Activated naive CD4-positive, alpha-beta T cell treated with anti-CD3 and anti-CD28 coated beads, Interleukin-2, amount 10 ng/mL, durations not matched to agents 7 days and 5 days (primary cell): ENCODE data around the gene INPP5D.
"Not testable (repeated sequence)": the region's sequence is repeated elsewhere in the genome, so short reads cannot be mapped to it uniquely, and the experiment has no call there.

Source experiments
- CTCF ChIA-PET: fragments of 350-600 bp; sonication (Branson Sonifier 250); formaldehyde crosslinking; loops from one replicate; lab custom pipeline; 2021; ENCODE audit warnings: antibody characterized with exemption; lab: Charles Lee
- DNase-seq: peaks from one replicate; pipeline ENCODE4 v3.0.0-alpha.2; 2020
- H3K27ac Mint-ChIP-seq: one replicate; pipeline ENCODE4 v1.8.0; 2021; ENCODE audit warnings: mild to moderate bottlenecking, moderate library complexity, mixed read lengths
- H3K27me3 Mint-ChIP-seq: one replicate; pipeline ENCODE4 v1.8.0; 2021; ENCODE audit warnings: mild to moderate bottlenecking, mixed read lengths
- H3K36me3 Mint-ChIP-seq: one replicate; pipeline ENCODE4 v1.8.0; 2021; ENCODE audit warnings: mixed read lengths
- H3K4me1 Mint-ChIP-seq: one replicate; pipeline ENCODE4 v1.8.0; 2021; ENCODE audit warnings: mixed read lengths
- H3K4me3 Mint-ChIP-seq: one replicate; pipeline ENCODE4 v1.8.0; 2021; ENCODE audit warnings: mild to moderate bottlenecking, moderate library complexity, mixed read lengths
- H3K9me3 Mint-ChIP-seq: one replicate; pipeline ENCODE4 v1.8.0; 2021; ENCODE audit warnings: mixed read lengths

INPP5D gene

DNA sequence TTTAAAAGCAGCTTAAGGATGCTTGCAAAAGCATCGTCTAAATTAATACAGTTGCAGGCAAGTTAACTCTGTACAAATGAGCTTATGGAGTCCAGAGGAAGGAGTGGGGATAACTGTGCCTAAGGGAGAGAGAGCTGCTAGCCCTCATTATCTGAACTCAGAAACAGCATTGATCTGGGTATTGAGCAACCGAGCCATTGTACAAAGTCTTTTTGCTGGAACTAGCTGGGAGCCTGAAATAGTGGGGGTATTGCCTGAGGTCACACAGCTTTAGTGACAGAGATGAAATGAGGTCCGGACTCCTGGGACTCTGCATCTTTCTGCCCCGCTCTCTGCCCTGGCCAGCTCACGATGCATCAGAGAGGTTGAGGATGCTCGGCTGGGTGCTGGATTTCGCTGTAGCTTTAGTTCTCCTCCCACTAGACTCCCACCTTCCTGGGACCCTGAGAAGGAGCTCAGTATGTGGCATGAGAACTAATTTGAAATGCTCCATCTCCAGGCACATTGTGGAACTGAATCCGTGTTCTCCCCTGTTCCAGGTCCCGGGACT lies 123.8 kb downstream of the INPP5D start:
- peak overlapping the region; percentile 24 for H3K27ac Mint-ChIP-seq
- CTCF ChIA-PET, result no interaction called here
- H3K4me3 Mint-ChIP-seq, result no peak overlapping the region
- no peaks in the 10 kb centered on the region for H3K9me3 Mint-ChIP-seq
- H3K36me3 Mint-ChIP-seq, result peaks cover 80% of the 10 kb centered on the region
- no peak for DNase-seq
- no peaks in the 10 kb centered on the region for H3K27me3 Mint-ChIP-seq
- no peaks in the 10 kb centered on the region for H3K4me1 Mint-ChIP-seq

DNA sequence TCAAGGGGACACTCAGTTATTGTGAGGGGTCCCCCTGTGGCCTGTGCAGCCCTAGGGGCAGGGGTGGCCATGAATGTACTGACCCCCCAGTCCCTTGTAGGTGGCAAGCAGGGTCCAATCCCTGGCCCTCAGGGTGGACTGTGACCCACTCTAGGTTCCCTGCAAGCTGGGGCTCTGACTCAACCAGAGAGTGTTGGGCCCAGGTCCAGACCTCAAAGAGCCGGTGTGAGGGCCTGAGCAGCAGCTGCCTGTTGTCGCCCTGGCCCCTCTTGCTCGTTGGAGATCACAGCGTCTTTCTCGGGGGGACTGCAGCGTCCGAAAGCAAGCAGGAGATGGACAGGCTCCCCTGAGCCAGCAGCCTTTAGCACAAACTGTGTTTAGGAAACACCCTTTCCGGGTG lies 124.5 kb downstream of the INPP5D start:
- no peaks in the 10 kb centered on the region for H3K4me1 Mint-ChIP-seq
- no peaks in the 10 kb centered on the region for H3K27me3 Mint-ChIP-seq
- no peaks in the 10 kb centered on the region for H3K9me3 Mint-ChIP-seq
- CTCF ChIA-PET, result no interaction called here
- H3K36me3 Mint-ChIP-seq, result peaks cover 75% of the 10 kb centered on the region
- no peak overlapping the region for H3K4me3 Mint-ChIP-seq
- DNase-seq, result no peak
- no peak overlapping the region for H3K27ac Mint-ChIP-seq

DNA sequence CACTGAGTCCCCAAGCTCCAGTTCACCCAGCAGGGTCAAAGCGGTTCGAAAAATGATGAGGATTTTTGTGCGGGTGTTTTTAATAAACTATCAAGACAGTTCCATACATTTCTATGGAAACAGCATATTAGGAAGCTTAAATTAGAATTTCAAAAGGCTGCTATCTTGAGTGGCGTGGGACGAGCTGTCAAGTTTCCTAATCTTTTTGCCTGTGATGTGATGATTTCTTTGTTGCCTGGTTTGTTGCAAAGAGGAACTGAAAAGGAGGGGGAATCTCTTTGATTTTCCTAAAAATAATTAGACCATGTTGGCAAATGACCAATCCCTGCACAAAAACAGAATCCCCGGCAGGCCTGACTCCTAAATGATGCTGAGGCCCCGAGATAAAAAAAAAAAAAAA lies 125.2 kb downstream of the INPP5D start:
- no peak overlapping the region for H3K27ac Mint-ChIP-seq
- CTCF ChIA-PET, result interaction anchor here (1.4 kb wide), 1 partner anchor 11 kb away, joined by 3 read pairs; no protein-coding TSS in a partner anchor
- no peaks in the 10 kb centered on the region for H3K4me1 Mint-ChIP-seq
- DNase-seq, result no peak
- peaks cover 75% of the 10 kb centered on the region for H3K36me3 Mint-ChIP-seq
- H3K27me3 Mint-ChIP-seq, result no peaks in the 10 kb centered on the region
- no peak overlapping the region for H3K4me3 Mint-ChIP-seq
- no peaks in the 10 kb centered on the region for H3K9me3 Mint-ChIP-seq

DNA sequence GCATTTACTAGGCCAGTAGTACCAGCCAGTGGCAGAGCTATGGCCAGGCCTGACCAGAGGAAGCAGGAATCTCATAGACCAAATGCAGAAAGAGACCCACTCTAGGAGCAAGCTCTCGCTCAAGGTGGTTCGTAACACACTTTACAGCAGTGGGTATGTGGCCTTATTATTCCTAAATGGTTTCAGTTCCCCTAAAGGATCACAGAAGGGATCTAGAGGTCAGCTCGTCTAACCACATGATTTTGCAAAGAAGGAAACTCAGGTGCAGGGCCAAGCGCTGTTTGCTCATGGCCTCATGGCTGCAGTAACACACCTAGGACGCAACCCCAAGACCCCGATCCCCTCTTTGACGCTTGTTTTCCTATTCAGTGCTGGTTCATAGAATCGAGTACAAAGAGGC lies 125.8 kb downstream of the INPP5D start:
- H3K36me3 Mint-ChIP-seq, result peaks cover 78% of the 10 kb centered on the region
- H3K4me1 Mint-ChIP-seq, result no peaks in the 10 kb centered on the region
- CTCF ChIA-PET, result interaction anchor here (1.4 kb wide), 1 partner anchor 10 kb away, joined by 3 read pairs; no protein-coding TSS in a partner anchor
- no peaks in the 10 kb centered on the region for H3K27me3 Mint-ChIP-seq
- DNase-seq, result no peak
- H3K27ac Mint-ChIP-seq, result no peak overlapping the region
- H3K9me3 Mint-ChIP-seq, result no peaks in the 10 kb centered on the region
- no peak overlapping the region for H3K4me3 Mint-ChIP-seq

DNA sequence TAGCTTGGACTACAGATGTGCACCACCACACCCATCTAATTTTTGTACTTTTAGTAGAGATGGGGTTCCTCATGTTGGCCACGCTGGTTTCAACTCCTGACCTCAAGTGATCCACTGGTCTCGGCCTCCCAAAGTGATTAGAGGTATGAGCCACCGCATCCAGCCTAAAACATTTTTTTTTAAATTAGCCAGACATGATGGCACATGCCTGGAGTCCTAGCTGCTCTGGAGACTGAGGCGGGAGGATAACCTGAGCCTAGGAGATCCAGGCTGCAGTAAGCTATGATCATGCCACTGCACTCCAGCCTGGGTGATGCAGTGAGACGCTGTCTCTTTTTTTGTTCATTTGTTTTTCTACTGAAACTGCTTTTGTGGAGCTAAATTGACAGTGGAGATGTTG lies 126.7 kb downstream of the INPP5D start:
- Mint-ChIP-seq H3K27ac (no peak overlapping the region), H3K4me3 (no peak overlapping the region), H3K36me3 (peaks cover 79% of the 10 kb centered on the region), H3K9me3 (no peaks in the 10 kb centered on the region), H3K27me3 (no peaks in the 10 kb centered on the region), H3K4me1 (no peaks in the 10 kb centered on the region)
- CTCF ChIA-PET, result interaction anchor here (0.6 to 1.2 kb wide), 3 partner anchors 10 to 415 kb away, joined by 3 read pairs; no protein-coding TSS in a partner anchor
- no peak for DNase-seq

DNA sequence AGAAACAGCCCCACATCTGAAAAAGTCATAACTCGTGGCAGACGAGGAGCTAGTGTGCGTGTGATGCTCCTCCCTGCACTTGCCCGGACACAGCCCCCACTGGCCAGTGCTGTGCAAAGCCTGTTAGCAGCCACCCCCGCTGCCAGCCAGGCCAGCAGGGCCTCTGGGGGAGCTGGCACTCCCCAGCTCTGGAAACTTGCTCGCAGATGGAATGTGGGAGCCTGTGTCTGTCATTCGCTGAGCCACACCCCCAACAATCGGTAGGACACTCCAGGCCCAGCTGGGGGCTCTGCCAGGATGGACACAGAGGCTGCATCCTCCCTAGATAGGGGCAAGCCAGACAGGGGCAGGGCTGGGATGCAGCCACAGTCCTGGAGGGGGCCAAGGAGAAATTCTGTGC lies 128.9 kb downstream of the INPP5D start:
- no peak overlapping the region for H3K27ac Mint-ChIP-seq
- H3K36me3 Mint-ChIP-seq, result peaks cover 82% of the 10 kb centered on the region
- H3K4me3 Mint-ChIP-seq, result no peak overlapping the region
- no peaks in the 10 kb centered on the region for H3K4me1 Mint-ChIP-seq
- H3K9me3 Mint-ChIP-seq, result no peaks in the 10 kb centered on the region
- CTCF ChIA-PET, result interaction anchor here (0.5 kb wide), 1 partner anchor 52 kb away, joined by 4 read pairs; no protein-coding TSS in a partner anchor
- H3K27me3 Mint-ChIP-seq, result no peaks in the 10 kb centered on the region
- no peak for DNase-seq

DNA sequence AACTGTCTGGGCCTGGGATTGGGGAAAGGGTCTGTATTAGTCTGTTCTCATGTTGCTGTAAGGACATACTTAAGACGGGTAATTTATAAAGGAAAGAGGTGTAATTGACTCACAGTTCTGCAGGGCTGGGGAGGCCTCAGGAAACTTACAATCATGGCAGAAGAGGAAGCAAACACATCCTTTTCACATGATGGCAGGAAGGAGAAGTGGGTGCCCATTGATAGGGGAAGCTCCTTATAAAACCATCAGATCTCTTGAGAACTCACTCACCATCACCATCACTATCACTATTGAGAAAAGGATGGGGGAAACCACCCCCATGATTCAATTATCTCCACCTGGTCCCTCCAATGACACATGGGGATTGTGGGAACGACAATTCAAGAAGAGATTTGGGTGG lies 130.9 kb downstream of the INPP5D start:
- DNase-seq, CTCF ChIA-PET, H3K9me3 Mint-ChIP-seq, H3K27me3 Mint-ChIP-seq, H3K4me1 Mint-ChIP-seq, H3K27ac Mint-ChIP-seq, H3K4me3 Mint-ChIP-seq: not testable (repeated sequence)
- peaks cover 68% of the 10 kb centered on the region for H3K36me3 Mint-ChIP-seq

DNA sequence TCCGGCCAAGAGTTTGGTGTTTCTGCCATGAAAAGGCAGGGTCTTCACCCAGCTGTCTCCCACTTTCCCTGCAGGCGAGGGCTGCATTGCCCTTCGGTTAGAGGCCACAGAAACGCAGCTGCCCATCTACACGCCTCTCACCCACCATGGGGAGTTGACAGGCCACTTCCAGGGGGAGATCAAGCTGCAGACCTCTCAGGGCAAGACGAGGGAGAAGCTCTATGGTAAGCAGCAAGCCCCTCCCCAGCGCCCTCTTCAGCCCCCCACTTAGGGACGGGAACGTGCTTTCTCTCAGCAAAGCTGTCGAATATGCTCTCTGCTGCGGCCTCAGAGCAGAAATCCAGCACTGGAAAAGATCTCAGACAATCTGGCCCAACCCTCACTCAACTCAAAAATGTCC lies 133.6 kb downstream of the INPP5D start:
- no peak for DNase-seq
- Mint-ChIP-seq H3K27ac (peak overlapping the region; percentile 66), H3K36me3 (peaks cover 72% of the 10 kb centered on the region), H3K4me1 (no peaks in the 10 kb centered on the region), H3K9me3 (no peaks in the 10 kb centered on the region), H3K4me3 (no peak overlapping the region), H3K27me3 (no peaks in the 10 kb centered on the region)
- CTCF ChIA-PET, result no interaction called here

DNA sequence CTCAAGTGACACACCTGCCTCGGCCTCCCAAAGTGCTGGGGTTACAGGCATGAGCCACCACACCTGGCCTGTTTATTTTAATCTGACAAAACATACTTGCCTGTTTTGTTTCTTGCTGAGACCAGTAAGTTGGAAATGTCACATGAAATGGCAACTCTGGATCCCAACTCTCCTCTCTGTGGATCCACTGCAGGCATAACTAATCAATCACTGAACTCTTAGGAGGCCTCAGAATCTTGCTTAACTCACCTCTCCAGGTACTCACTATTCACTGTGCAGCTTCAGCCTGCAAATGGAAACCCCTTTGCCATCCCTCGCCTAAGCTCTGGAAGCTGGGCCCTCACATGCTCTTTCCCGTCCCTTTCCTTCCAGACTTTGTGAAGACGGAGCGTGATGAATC lies 134.9 kb downstream of the INPP5D start:
- no peaks in the 10 kb centered on the region for H3K4me1 Mint-ChIP-seq
- no peak for DNase-seq
- no peaks in the 10 kb centered on the region for H3K27me3 Mint-ChIP-seq
- CTCF ChIA-PET, result no interaction called here
- peak overlapping the region; percentile 7 for H3K27ac Mint-ChIP-seq
- H3K36me3 Mint-ChIP-seq, result peaks cover 71% of the 10 kb centered on the region
- H3K9me3 Mint-ChIP-seq, result no peaks in the 10 kb centered on the region
- no peak overlapping the region for H3K4me3 Mint-ChIP-seq

DNA sequence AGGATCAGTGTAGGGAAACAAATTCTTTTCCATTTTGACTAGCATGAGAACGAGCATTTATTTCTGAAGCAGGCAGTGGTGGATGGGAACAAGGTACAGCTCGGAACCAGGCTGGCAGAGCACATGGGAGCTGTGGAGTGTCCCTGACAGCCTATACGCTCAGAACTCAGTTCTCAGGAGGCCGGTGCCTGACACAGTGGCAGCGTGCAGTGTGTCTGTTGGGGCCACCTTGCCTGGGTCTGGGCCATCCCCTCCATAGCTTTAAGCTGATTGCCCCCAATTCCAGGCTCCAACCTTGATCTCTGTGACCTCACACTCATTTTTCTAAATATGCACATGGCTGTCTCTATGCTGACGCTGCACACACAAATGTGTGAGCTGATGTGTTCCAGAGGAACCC lies 136.9 kb downstream of the INPP5D start:
- H3K27me3 Mint-ChIP-seq, result no peaks in the 10 kb centered on the region
- H3K36me3 Mint-ChIP-seq, result peaks cover 70% of the 10 kb centered on the region
- CTCF ChIA-PET, result no interaction called here
- H3K9me3 Mint-ChIP-seq, result no peaks in the 10 kb centered on the region
- H3K27ac Mint-ChIP-seq, result peak overlapping the region; percentile 24
- DNase-seq, result no peak
- no peaks in the 10 kb centered on the region for H3K4me1 Mint-ChIP-seq
- no peak overlapping the region for H3K4me3 Mint-ChIP-seq

DNA sequence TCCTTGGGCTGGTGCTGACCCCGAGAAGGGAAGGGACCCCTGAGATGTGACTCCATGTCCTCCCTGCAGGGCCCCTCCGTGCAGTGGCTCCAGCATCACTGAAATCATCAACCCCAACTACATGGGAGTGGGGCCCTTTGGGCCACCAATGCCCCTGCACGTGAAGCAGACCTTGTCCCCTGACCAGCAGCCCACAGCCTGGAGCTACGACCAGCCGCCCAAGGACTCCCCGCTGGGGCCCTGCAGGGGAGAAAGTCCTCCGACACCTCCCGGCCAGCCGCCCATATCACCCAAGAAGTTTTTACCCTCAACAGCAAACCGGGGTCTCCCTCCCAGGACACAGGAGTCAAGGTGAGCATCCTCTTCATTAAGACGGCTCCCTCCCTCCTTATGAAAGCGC lies 137.9 kb downstream of the INPP5D start:
- Mint-ChIP-seq H3K4me1 (no peaks in the 10 kb centered on the region), H3K36me3 (peaks cover 73% of the 10 kb centered on the region), H3K27me3 (no peaks in the 10 kb centered on the region), H3K9me3 (peaks cover 7% of the 10 kb centered on the region), H3K27ac (no peak overlapping the region), H3K4me3 (no peak overlapping the region)
- CTCF ChIA-PET, result no interaction called here
- no peak for DNase-seq

DNA sequence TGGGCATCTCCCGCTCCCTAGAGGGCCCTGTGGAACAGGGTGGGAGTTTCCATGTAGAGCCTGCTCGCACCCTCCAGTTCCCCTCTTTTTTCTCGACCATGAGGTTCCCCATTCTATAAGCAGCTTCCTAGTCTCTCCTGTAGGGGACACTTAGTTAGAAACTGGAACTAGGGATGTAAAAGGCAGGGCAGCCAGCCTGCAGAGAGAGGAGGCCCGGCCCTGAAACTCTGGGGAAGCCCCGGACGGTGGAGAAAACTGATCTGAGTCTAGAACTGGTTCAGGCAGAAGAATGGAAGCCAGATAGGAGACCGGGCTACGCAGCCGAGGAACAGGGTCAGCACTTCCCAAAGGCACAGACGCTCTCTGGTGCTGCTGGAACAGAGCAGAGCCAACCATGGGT lies 139.7 kb downstream of the INPP5D start:
- H3K4me3 Mint-ChIP-seq, result no peak overlapping the region
- H3K4me1 Mint-ChIP-seq, result no peaks in the 10 kb centered on the region
- no peak for DNase-seq
- H3K36me3 Mint-ChIP-seq, result peaks cover 73% of the 10 kb centered on the region
- no peaks in the 10 kb centered on the region for H3K27me3 Mint-ChIP-seq
- H3K27ac Mint-ChIP-seq, result no peak overlapping the region
- CTCF ChIA-PET, result interaction anchor here (1.8 kb wide), 1 partner anchor 146 kb away, joined by 5 read pairs; no protein-coding TSS in a partner anchor
- peaks cover 10% of the 10 kb centered on the region for H3K9me3 Mint-ChIP-seq

DNA sequence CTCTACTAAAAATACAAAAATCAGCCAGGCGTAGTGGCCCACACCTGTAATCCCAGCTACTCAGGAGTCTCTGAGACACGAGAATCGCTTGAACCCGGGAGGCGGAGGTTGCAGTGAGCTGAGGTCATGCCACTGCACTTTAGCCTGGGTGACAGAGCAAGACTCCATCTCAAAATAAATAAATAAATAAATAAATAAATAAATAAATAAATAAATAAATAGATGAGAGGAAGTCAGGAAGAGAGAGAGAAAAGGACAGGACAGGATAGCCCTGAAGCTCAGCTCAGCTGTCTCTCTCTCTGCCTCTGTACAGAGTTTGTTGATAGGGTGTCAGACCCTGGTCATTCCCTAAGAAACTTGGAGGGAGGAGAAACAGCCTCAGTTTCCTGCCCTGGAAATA lies 140.6 kb downstream of the INPP5D start:
- DNase-seq, H3K27ac Mint-ChIP-seq, H3K27me3 Mint-ChIP-seq, H3K4me3 Mint-ChIP-seq, H3K4me1 Mint-ChIP-seq: not testable (repeated sequence)
- H3K36me3 Mint-ChIP-seq, result peaks cover 76% of the 10 kb centered on the region
- peaks cover 10% of the 10 kb centered on the region for H3K9me3 Mint-ChIP-seq
- CTCF ChIA-PET, result interaction anchor here (1.0 to 1.8 kb wide), 2 partner anchors 34 to 147 kb away, joined by 4 to 5 read pairs; no protein-coding TSS in a partner anchor

DNA sequence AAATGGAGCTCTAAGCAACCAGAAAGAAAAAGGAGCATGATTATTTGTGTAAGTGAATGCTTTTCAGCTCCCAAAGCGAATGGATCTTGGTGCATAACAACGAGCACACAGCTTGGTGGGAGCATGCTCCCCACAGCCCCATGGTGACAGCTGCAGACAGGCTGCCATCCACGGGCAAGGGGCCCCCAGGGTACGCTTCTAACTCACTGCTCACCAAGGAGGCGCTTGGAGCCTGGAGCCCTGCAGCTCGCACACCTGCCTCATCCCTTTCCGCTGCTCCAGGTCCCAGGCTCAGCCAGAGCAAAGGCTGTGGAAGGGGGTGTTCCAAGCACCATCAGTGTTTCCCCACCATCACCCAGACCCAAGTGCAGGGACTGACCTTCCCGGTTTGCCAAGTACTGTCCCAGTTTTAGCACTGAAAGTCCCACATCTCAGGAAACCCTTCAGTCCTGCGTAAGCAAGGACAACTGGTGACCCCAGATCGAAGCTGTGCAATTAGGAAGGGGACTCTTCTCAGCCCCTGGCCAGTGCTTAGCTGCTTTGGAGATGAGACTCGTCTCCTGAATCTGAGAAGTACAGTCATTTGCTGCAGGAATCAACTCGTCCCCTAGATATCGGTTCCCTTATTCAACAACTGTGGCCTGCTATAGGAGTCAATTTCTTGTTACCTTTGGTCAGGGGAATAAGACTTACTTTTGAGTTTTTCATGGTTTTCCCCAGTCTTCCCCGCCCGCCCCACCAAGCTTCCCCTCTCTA lies 141.3 kb downstream of the INPP5D start:
- Mint-ChIP-seq H3K27ac (no peak overlapping the region), H3K4me1 (no peaks in the 10 kb centered on the region), H3K9me3 (peaks cover 10% of the 10 kb centered on the region), H3K27me3 (no peaks in the 10 kb centered on the region), H3K36me3 (peaks cover 72% of the 10 kb centered on the region), H3K4me3 (no peak overlapping the region)
- DNase-seq, result no peak
- CTCF ChIA-PET, result interaction anchor here (0.6 to 1.1 kb wide), 3 partner anchors 29 to 175 kb away, joined by 3 to 4 read pairs (median 4); no protein-coding TSS in a partner anchor

DNA sequence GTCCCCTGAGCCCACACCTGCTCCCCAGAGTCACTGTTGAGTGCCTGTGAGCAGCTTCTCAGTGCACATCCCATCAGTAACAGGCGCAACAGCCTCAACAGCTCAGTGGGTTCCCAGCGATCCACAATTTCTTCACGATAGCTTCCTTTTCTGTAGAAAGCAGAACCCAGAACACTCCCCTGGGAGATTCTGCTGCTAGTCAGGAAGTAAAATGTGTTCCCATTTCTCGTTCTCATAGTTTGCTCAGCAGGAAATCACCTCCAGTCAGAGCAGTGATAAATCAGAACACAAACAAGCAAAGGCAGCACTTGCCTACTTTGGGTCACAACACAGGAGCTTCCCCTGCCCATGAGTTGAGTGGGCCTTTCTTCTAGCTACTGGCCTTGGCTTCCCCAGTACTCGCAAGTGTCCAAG lies 142.4 kb downstream of the INPP5D start:
- Mint-ChIP-seq H3K36me3 (peaks cover 67% of the 10 kb centered on the region), H3K9me3 (peaks cover 10% of the 10 kb centered on the region), H3K27ac (peak overlapping the region; percentile 62), H3K27me3 (no peaks in the 10 kb centered on the region), H3K4me3 (no peak overlapping the region), H3K4me1 (no peaks in the 10 kb centered on the region)
- no peak for DNase-seq
- CTCF ChIA-PET, result interaction anchor here (0.5 kb wide), 1 partner anchor 28 kb away, joined by 3 read pairs; no protein-coding TSS in a partner anchor
